B cell (primary cell): ENCODE results near the gene CCNC. TPM values are rescaled to one million over a fixed set of nuclear protein-coding genes. Genes with fewer than 3 reads are reported as not detected.

ENCODE experiments used
- ATAC-seq: fragments of 200-7000 bp; cut with Tn5 transposase; one replicate; pipeline ENCODE4 v1.10.0; 2021; ENCODE audit warnings: low read depth, mild to moderate bottlenecking, moderate number of reproducible peaks, moderate library complexity
- CTCF ChIA-PET: fragments of 350-600 bp; sonication (Branson Sonifier 250); formaldehyde crosslinking; loops from one replicate; lab custom pipeline; 2021; ENCODE audit warnings: antibody characterized with exemption, inconsistent platforms; lab: Charles Lee
- POLR2A ChIA-PET: fragments of 350-600 bp; sonication (Branson Sonifier 250); formaldehyde crosslinking; loops from one replicate; lab custom pipeline; 2021; ENCODE audit warnings: antibody characterized with exemption; lab: Charles Lee
- DNase-seq: peaks from one replicate; pipeline ENCODE4 v3.0.0; 2013
- H2AFZ ChIP-seq: 2 replicates; pipeline ENCODE4 v1.6.1; 2012; ENCODE audit warnings: mild to moderate bottlenecking, low read depth, low read length; ENCODE audit not compliant: insufficient read depth, poor library complexity, severe bottlenecking
- H3K27ac ChIP-seq, 2 donors: 1 replicate in 1 of 2; 2 replicates in 1 of 2; pipeline ENCODE4 v1.5.1; 2012 to 2013; ENCODE audit warnings: low read length in 2 of 2, mild to moderate bottlenecking in 2 of 2, moderate library complexity in 1 of 2
- H3K27me3 ChIP-seq, 4 experiments: fragments of 200-600 bp in 1 of 4; sonication (generic) in 1 of 4; replicated peaks in 1 of 4; 1 replicate in 2 of 4; 2 replicates in 2 of 4; pipeline versions ENCODE4 v1.6.1 to v1.7.0; 2013 to 2016; ENCODE audit warnings: low read length in 3 of 4, mild to moderate bottlenecking in 2 of 4, mixed read lengths in 1 of 4, moderate library complexity in 1 of 4; ENCODE audit not compliant: insufficient read depth in 4 of 4, control insufficient read depth in 3 of 4; ENCODE audit errors: control extremely low read depth in 1 of 4
- H3K36me3 ChIP-seq, 2 experiments: replicated peaks in 1 of 2; 1 replicate in 1 of 2; 2 replicates in 1 of 2; pipeline versions ENCODE4 v1.6.1 to v1.7.1; 2013; ENCODE audit warnings: low read length in 1 of 2; ENCODE audit not compliant: insufficient read depth in 2 of 2, control insufficient read depth in 1 of 2; ENCODE audit errors: control extremely low read depth in 1 of 2, extremely low read depth in 1 of 2
- H3K4me1 ChIP-seq, 2 donors: fragments of 200-600 bp in 1 of 2; sonication (generic) in 1 of 2; 1 replicate in 1 of 2; 2 replicates in 1 of 2; pipeline versions ENCODE4 v1.5.1 to v1.6.1; 2013 to 2017; ENCODE audit warnings: low read length in 2 of 2; ENCODE audit not compliant: control insufficient read depth in 2 of 2, insufficient read depth in 2 of 2
- H3K4me2 ChIP-seq: replicated peaks from 2 replicates; pipeline ENCODE3; 2012; ENCODE audit warnings: mild to moderate bottlenecking, low read depth, low read length; ENCODE audit not compliant: poor library complexity, severe bottlenecking
- H3K4me3 ChIP-seq, 5 experiments: fragments of 200-600 bp in 1 of 5; sonication (generic) in 1 of 5; 1 replicate in 3 of 5; 2 replicates in 2 of 5; pipeline versions ENCODE4 v1.5.1 to v1.7.0; 2011 to 2016; ENCODE audit warnings: low read length in 4 of 5, mild to moderate bottlenecking in 4 of 5, low read depth in 2 of 5, control low read depth in 1 of 5, moderate library complexity in 1 of 5; ENCODE audit not compliant: insufficient read depth in 1 of 5; ENCODE audit errors: control extremely low read depth in 1 of 5, extremely low read depth in 1 of 5
- H3K79me2 ChIP-seq: fragments of 200-600 bp; sonication (generic); one replicate; pipeline ENCODE4 v1.6.0; 2016; ENCODE audit warnings: low read length; ENCODE audit not compliant: control insufficient read depth, insufficient read depth
- H3K9ac ChIP-seq: fragments of 200-600 bp; sonication (generic); 2 replicates; pipeline ENCODE4 v1.6.1; 2017; ENCODE audit warnings: mild to moderate bottlenecking, low read length, moderate library complexity
- H3K9me3 ChIP-seq, 3 donors: one replicate each; pipeline versions ENCODE4 v1.6.1 to v1.7.1; 2013; ENCODE audit warnings: low read length in 2 of 3; ENCODE audit not compliant: control insufficient read depth in 2 of 3, insufficient read depth in 1 of 3; ENCODE audit errors: control extremely low read depth in 1 of 3
- H4K20me1 ChIP-seq: 2 replicates; pipeline ENCODE4 v1.6.0; 2012; ENCODE audit warnings: mild to moderate bottlenecking, low read length; ENCODE audit not compliant: insufficient read depth, control insufficient read depth, poor library complexity, severe bottlenecking
- H3K27ac Mint-ChIP-seq: one replicate; pipeline ENCODE4 v1.8.0; 2021; ENCODE audit warnings: mixed read lengths
- H3K27me3 Mint-ChIP-seq: one replicate; pipeline ENCODE4 v1.8.0; 2021; ENCODE audit warnings: mixed read lengths
- H3K4me1 Mint-ChIP-seq: one replicate; pipeline ENCODE4 v1.8.0; 2021; ENCODE audit warnings: mixed read lengths
- H3K4me3 Mint-ChIP-seq: one replicate; pipeline ENCODE4 v1.8.0; 2021; ENCODE audit warnings: mixed read lengths
- H3K9me3 Mint-ChIP-seq: one replicate; pipeline ENCODE4 v1.8.0; 2022; ENCODE audit warnings: mixed read lengths; ENCODE audit not compliant: insufficient read depth
- CTCF ChIP-seq: fragments of 200-600 bp; IDR thresholded peaks from one replicate; pipeline ENCODE4 v1.8.0; 2022; ENCODE audit warnings: antibody characterized with exemption, mild to moderate bottlenecking
- EZH2 ChIP-seq: IDR thresholded peaks from 2 replicates; pipeline ENCODE4 v1.6.1; 2012; ENCODE audit warnings: borderline replicate concordance, low read depth, mild to moderate bottlenecking, moderate library complexity, low read length; ENCODE audit not compliant: insufficient read depth, poor library complexity, severe bottlenecking
- WGBS: methylation state at CpG from one replicate; pipeline ENCODE4 v1.1.5; 2013; ENCODE audit warnings: missing lambda C conversion rate; ENCODE audit not compliant: insufficient coverage; 5-methylcytosine and 5-hydroxymethylcytosine counted together
- intact Hi-C: fragments of 100-400 bp; cut with micrococcal nuclease; formaldehyde crosslinking; loops from one replicate; pipeline ENCODE4 v1.10.0; 2022
- polyA plus RNA-seq: library from polyadenylated mRNA; depleted of rRNA; stranded (reverse); fragments of >200 nt; gene quantifications from 2 replicates; pipeline ENCODE4 v1.2.3, GENCODE V29; 2012
- total RNA-seq, 2 donors: library from RNA; stranded (reverse); fragments of 120-200 nt in 1 of 2; gene quantifications; 1 replicate in 1 of 2; 2 replicates in 1 of 2; pipeline versions ENCODE4 v1.2.3 to v1.2.4, GENCODE V29; 2013 to 2022

Gene CCNC
- total and polyA plus RNA-seq, 2 donors (not counting 1 experiment from before 2014, with no cell fraction given): 12.5 to 45.1 TPM

- no peak overlapping the region for H3K27ac ChIP-seq
- H3K4me3 Mint-ChIP-seq: peak overlapping the region; percentile 70
- WGBS: 17% methylated on average over 14 of the region's 20 CpGs
- TF ChIP-seq CTCF (no peak), EZH2 (no peak)
- peak overlapping the region; percentile 85 for H3K4me2 ChIP-seq
- H3K27me3 ChIP-seq: peaks cover 0 to 96% (median 85%) of the 10 kb centered on the region in 4 experiments
- ATAC-seq (no peak), DNase-seq (peak; percentile 51)
- no peaks in the 10 kb centered on the region for H3K79me2 ChIP-seq
- H3K4me1 ChIP-seq: peaks cover 32 to 61% of the 10 kb centered on the region in 2 donors
- H3K9me3 ChIP-seq: peaks cover 0 to 64% (median 4%) of the 10 kb centered on the region in 3 donors
- intact Hi-C loops: loop anchor here (5.0 kb wide), 1 partner anchor 862 kb away; no protein-coding TSS in a partner anchor
- H3K4me1 Mint-ChIP-seq: peaks cover 33% of the 10 kb centered on the region
- ChIA-PET CTCF (interaction anchor here (0.8 to 1.1 kb wide), 3 partner anchors 11 to 59 kb away, joined by 3 read pairs; no protein-coding TSS in a partner anchor), POLR2A (no interaction called here)
- no peak overlapping the region for H3K4me3 ChIP-seq
- no peaks in the 10 kb centered on the region for H3K36me3 ChIP-seq
- H3K9me3 Mint-ChIP-seq: no peaks in the 10 kb centered on the region
- peaks cover 78% of the 10 kb centered on the region for H3K27me3 Mint-ChIP-seq
- peak overlapping the region; percentile 62 for H3K9ac ChIP-seq
- H3K27ac Mint-ChIP-seq: no peak overlapping the region
- H2AFZ ChIP-seq: no peak overlapping the region
- H4K20me1 ChIP-seq: no peaks in the 10 kb centered on the region
These were observed 36.7 kb upstream of the CCNC start for GRCh38 chr6:99605074-99605734.
